Germinal center (tissue), 1 donor: ENCODE data around the gene FAM83C.
"Not testable (repeated sequence)": the region's sequence is repeated elsewhere in the genome, so short reads cannot be mapped to it uniquely, and the experiment has no call there.

Experiments
- DNase-seq: peaks from one replicate; pipeline ENCODE4 v3.0.0; 2012; ENCODE audit warnings: mixed read lengths, low spot score

The FAM83C gene

DNA sequence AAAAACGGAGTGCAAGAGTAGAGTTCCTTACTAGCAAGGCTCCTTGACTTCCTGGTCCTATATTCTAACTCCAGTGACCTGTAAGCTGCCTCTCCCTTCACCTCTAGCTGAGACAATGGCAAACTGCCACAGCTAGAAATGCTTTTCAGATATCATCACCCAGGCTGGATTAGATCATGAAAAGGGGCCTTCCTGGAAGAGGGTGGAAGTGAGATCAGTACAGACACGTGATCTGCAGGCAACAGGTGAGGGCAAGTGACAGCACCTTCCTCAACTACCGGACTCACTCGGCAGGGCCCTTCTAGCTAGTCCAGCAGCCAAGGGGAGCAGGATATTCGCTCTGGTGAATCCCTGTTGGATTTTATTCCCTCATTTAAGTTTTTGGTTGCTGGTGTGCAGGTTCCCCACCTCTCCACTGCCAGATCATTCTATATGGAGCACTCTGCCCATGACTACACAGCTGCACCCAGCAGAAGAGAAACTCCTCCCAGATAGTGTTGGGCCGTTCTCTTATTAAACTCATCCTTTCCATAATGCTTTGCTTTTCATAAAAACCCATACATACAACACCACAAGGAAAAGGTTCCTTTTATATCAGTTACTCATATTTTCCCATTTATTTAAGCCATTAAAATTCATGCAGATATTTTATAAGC, 26.4 kb upstream of the FAM83C start:
- no peak for DNase-seq

- DNase-seq: no peak
Measured at GRCh38 chr20:35317416-35318210, 25.4 kb upstream of the FAM83C start.

GRCh38 chr20:35316086-35316485, 23.9 kb upstream of the FAM83C start:
- DNase-seq: no peak

GRCh38 chr20:35315632-35316020, 23.4 kb upstream of the FAM83C start:
- DNase-seq: not testable (repeated sequence)

DNA sequence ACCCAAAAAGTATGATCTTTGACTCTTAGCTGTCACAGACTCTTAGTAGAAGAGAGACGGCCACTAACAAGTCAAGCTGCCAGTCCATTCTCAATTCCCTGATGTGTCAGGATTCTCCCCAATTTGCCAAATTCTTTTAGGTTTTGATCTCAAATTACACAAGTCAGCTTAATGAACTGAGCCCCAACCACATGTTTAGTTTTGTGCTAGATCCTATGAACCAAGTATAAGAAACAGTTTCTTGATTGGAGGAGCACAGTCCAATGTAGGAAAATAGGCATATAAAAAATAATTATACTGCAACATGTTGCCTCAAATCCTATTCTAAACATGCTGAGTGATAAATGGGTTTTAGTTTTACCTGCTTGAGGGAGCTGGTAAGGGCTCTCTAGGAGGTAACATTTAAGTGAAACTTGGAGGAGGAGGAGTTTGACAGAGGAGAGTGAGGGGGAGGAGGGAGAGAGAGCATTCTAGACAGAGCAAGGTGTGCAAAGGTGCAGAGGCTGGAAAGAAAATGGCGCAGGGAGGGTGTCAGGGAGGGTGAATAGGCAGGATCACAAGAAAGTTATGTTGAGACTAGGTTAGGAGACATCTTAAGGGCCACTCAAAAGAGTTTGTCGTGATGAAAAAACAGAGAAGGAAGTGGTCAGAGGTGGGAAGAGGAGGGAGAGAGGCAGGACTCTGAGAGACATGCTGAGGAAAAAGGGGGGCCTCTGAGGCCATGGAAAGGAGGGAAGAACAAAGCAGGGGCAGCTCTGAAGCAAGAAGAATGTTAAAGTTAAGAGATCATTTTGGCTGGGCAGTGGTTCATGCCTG, 22.8 kb upstream of the FAM83C start:
- no peak for DNase-seq

GRCh38 chr20:35312318-35312717, 20.1 kb upstream of the FAM83C start:
- no peak for DNase-seq

GRCh38 chr20:35311822-35312221, 19.6 kb upstream of the FAM83C start:
- DNase-seq: no peak

DNA sequence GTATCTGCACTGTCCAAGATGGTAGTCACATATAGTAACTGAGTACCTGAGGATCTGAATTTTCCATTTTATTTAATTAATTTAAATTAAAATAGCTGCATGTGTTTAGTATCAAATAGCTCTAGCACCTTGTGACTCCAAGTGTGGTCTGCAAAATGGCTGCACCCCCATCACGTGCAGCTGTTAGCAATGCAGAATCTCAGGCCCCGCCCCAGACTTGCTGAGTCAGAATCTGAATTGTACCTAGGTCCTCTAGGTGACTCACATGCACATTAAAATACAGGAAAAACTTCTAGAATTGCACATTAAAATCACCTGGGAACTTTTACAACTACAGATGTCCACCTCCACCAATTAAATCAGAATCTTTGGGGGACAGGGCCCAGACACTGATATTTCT, 19.2 kb upstream of the FAM83C start:
- no peak for DNase-seq

DNA sequence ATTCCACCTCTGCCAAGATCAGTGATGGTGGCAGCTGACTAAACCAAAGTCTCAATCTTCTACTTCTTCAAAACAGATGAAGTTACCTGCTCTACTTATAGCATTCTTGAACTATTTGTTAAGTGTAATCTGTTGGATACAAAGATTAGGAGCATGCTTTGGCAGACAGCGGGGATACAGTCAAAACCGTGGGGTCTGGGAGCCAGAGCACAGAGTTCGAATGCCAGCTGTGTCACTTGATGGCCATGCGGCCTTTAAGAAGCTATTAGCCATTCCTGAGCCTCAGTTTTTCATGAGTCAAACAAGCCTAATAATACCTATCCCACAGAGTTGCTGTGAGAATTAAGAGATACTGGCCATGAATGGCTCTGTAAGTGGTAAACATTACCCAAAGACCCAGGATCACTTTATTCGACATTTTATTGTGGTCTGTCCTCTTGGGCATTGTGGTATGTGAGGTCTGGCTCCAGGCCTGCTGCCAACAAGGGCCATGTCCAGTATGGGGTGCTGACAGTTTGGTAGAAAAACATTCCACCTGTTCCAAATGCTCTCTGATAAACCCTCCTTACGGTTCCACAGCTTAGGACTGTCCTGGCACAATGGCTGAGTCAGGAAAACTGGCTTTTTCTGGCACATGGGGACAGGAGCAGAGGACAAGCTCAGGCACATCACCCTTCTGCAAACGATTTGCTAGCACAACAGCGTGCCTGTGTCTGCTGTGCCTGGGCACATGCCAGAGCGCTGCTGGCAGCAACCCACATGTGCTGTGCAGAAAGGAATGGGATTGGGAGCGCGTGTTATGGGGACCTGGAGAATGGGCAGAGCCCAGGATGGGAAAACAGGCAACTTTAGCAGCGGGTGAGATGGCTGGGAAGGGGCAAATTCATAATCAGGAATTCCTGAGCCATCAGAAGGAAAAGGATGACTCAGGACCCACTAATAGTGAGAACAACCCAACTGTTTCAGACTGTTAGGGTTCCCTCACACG, 15.7 kb upstream of the FAM83C start:
- DNase-seq: no peak

- peak; percentile 36 for DNase-seq
Measured at GRCh38 chr20:35306931-35307517, 14.8 kb upstream of the FAM83C start.

- no peak for DNase-seq
Measured at GRCh38 chr20:35305682-35306556, 13.7 kb upstream of the FAM83C start.

DNA sequence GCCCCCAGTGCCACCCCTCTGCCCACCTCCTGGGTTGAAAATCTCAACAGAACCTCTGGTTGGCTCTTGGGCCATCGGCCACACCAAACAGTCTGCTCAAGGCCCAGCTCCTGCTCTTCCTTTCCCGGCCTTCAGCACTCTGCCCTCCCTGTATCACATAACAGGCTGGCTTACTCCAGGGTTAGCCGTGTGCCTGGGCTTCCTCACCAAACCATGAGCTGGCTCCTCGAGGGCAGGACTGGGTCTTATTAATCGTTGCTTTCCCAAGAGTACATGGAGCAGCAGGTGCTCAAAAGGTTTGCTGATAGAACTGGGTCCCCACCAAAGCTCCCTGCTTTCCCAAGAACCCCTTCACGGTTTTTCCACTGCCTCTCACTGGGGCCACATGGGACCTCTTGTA, 12.7 kb upstream of the FAM83C start:
- no peak for DNase-seq

DNA sequence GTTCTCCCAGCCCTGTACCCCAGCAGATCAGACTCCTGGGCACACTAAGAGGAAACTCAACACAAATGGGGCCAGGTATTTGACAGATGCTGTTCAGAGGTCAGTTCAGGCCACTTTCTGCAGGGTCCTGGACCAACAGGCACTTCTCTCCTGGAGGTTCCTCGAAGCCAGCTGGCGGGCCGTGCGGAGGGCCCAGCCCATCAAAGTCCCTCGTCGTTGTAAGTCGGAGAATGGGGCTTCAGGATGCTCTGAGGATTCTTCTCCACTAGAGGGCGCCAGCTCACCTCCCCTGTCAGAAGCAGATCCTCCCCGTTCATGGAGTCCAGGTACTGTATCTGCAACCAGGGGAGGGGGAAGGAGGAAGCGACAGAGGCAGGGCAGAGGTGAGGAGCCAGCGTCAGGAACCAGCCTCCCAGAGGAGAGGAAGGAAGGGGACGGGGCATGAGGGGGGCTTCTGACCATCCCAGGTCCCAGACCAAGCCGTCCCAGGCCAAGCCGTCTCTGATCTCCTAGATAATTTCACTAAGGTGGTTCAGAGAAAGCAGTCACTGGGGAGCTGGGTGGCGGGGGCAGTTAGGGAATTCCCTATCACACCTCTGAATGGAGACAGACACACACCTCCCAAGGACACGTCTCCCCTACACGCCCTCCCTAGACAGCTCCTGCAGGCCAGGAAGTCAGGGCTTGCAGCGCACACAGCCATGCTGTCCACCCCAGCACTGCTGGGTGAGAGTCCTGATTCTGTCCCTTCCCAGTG, 11.7 kb upstream of the FAM83C start:
- DNase-seq: peak; percentile 89

DNA sequence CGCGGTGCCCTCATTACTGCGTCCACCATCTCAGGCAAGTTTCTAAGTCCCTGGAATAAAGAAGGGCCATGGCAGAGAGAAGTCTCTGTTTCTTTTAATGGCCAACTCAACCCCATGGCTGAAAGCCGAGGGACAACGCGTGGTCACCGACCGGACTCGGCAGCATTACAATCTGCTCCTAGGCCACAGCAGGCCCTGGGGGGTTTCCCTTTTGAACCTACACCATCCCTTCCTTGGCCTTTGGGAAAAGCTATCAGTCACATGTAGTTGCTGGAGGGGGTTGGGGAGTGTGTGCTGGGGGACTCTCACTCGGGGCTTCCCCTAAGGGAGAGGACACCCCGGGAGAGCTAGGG, 11.1 kb upstream of the FAM83C start:
- DNase-seq: no peak

GRCh38 chr20:35302421-35303335, 10.5 kb upstream of the FAM83C start:
- no peak for DNase-seq

DNA sequence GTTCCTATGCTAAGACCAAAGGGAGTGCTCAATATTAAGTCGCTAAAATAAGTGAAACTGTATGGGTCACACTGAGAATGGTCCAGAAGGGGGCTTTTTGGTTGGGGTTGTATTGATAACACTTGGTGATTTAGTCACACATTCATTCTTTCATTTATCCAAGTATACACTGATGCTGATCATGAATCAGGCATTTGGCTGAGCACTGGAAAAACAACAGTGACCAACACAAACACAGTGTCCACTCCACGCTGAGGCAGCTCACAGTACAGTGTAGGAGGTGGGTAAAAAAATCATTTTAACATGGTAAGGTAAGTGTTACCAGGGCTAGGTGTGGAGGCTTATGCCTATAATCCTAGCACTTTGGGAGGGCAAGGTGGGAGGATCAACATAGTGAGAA, 9.2 kb upstream of the FAM83C start:
- no peak for DNase-seq

DNA sequence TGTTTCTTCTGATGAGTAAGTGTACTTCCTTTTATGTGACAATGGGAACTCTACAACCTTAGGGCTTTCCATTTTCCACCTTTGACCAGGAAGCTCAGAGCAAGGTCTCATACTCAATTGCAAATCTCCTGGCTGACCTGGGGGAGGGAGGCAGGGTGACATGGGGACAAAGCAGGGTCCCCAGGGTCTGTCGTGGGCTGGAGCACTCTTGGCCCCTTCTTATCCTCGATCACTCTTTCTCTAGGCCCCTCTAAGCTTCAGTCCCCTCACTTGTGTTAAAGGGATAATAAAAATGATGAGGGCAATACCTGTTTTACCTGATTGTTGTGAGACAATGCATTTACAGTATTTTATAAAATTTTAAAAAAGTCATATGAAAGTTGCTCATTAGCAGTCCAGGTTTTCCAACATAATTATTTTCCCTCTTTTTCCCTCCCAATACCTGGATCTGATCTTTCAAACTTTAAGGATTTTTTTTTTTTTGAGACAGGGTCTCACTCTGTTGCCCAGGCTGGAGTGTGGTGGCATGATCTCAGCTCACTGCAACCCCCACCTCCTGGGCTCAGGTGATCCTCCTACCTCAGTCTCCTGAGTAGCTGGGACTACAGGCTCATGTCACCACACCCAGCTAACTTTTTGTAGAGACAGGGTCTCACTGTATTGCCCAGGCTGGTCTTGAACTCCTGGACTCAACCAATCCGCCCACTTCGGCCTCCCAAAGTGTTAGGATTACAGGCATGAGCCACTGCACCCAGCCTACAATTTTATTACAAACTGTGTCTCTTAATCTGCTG, 8.4 kb upstream of the FAM83C start:
- no peak for DNase-seq

DNA sequence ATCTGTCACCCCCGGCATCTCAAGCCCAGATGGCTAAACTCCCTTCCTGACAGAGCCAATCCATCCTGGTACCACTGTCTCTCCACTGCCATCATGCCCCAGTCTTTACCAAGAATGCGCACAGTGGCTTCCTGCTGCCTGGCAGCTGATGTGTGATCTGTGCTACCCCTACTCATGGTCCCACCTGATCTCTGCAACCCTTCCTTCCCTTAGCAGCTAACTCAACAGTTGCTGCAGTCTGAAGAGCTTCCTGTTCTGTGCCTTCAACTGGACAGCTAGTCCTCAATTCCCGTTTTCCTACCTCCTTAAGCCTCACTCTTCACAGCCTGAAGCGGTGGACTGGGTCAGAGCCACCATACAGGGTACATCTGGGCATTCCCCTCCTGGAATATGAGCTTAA, 7.6 kb upstream of the FAM83C start:
- no peak for DNase-seq
